Hepatocyte (in vitro differentiated cells): ENCODE measurements around the gene TTC31.

Experiments
- EZH2phosphoT487 ChIP-seq: fragments of 200-600 bp; sonication (generic); IDR thresholded peaks from one replicate; pipeline ENCODE4 v1.6.1; 2018; ENCODE audit warnings: antibody characterized with exemption, mild to moderate bottlenecking, low read depth, moderate library complexity; ENCODE audit not compliant: unreplicated experiment, severe bottlenecking
- TF ChIP-seq, protein P1 (sequence below): fragments of 200-600 bp; sonication (generic); IDR thresholded peaks from 2 replicates; pipeline ENCODE4 v1.5.1; 2016; ENCODE audit warnings: antibody characterized with exemption, mild to moderate bottlenecking; ENCODE audit not compliant: poor library complexity

DNA sequence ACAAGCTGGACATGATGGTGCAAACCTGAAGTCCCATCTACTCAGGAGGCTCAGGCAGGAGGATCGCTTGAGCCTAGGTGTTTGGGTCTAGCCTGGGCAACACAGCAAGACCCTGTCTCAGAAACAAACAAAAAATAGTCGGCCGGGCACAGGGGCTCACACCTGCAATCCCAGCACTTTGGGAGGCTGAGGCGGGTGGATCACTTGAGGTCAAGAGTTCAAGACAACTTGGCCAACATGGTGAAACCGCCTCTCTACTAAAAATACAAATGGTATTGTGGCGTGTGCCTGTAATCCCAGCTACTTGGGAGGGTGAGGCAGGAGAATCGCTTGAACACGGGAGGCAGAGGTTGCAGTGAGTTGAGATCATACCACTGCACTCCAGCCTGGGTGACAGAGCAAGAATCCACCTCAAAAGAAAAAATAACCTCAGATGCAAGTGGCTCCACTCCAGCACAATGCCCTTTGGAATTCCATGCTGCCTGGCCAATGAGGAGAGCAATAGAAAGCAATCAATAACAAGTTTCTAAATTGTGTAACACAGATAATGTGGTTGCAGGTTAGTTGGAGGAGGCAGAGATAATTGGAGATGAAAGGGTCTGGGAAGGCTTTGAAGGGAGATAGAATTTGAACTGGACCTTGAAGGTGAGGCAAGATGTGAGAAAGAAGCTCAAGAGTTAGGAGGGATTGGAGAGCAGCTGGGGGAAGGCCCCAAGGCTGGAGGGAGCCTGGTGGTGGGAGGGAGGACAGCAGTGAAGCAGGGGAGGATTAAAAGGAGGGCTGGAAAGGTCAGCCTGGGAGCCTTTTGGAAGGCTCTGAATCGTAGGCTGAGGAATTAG lies 6.0 kb downstream of the TTC31 start:
- TF ChIP-seq, protein P1, sequence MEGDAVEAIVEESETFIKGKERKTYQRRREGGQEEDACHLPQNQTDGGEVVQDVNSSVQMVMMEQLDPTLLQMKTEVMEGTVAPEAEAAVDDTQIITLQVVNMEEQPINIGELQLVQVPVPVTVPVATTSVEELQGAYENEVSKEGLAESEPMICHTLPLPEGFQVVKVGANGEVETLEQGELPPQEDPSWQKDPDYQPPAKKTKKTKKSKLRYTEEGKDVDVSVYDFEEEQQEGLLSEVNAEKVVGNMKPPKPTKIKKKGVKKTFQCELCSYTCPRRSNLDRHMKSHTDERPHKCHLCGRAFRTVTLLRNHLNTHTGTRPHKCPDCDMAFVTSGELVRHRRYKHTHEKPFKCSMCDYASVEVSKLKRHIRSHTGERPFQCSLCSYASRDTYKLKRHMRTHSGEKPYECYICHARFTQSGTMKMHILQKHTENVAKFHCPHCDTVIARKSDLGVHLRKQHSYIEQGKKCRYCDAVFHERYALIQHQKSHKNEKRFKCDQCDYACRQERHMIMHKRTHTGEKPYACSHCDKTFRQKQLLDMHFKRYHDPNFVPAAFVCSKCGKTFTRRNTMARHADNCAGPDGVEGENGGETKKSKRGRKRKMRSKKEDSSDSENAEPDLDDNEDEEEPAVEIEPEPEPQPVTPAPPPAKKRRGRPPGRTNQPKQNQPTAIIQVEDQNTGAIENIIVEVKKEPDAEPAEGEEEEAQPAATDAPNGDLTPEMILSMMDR = no peak
- no peak for TF ChIP-seq EZH2phosphoT487
